H1 (cell line): ENCODE measurements around the gene CROCC2.

ENCODE experiments used
- CTCF ChIP-seq, 3 experiments: IDR thresholded peaks; 1 replicate in 2 of 3; 2 replicates in 1 of 3; pipeline versions ENCODE4 v1.5.1 to v1.6.1; 2011; ENCODE audit warnings: low read length in 3 of 3, mild to moderate bottlenecking in 3 of 3, inconsistent platforms in 2 of 3, low read depth in 1 of 3, moderate library complexity in 1 of 3; ENCODE audit not compliant: insufficient read depth in 1 of 3; ENCODE audit errors: control extremely low read depth in 1 of 3
- EP300 ChIP-seq, 2 experiments: IDR thresholded peaks; 1 replicate in 1 of 2; 2 replicates in 1 of 2; pipeline ENCODE4 v1.6.1; 2011 to 2012; ENCODE audit warnings: low read depth in 2 of 2, low read length in 2 of 2, mild to moderate bottlenecking in 2 of 2, borderline replicate concordance in 1 of 2, inconsistent platforms in 1 of 2, moderate library complexity in 1 of 2
- POLR2A ChIP-seq, 2 experiments: IDR thresholded peaks; 1 replicate in 1 of 2; 2 replicates in 1 of 2; pipeline ENCODE4 v1.6.1; 2011; ENCODE audit warnings: low read depth in 2 of 2, low read length in 2 of 2, mild to moderate bottlenecking in 2 of 2; ENCODE audit errors: control extremely low read depth in 1 of 2
- POLR2AphosphoS5 ChIP-seq: IDR thresholded peaks from 2 replicates; pipeline ENCODE4 v1.6.1; 2011; ENCODE audit warnings: low read depth, low read length
- RBBP5 ChIP-seq: IDR thresholded peaks from 2 replicates; pipeline ENCODE4 v1.7.1; 2012; ENCODE audit warnings: low read depth, mild to moderate bottlenecking, inconsistent platforms, low read length, moderate library complexity, borderline replicate concordance
- SIRT6 ChIP-seq: IDR thresholded peaks from one replicate; pipeline ENCODE4 v1.7.1; 2012; ENCODE audit warnings: low read length, inconsistent platforms
- SP4 ChIP-seq: IDR thresholded peaks from 2 replicates; pipeline ENCODE4 v1.6.1; 2012; ENCODE audit warnings: low read length, inconsistent platforms

GRCh38 chr2:241029599-241030332 is 123.6 kb downstream of the CROCC2 start:
- TF ChIP-seq POLR2A (IDR thresholded peaks at IDR 0.05; ENCODE audit: control extremely low read depth in 1 of 2, low read depth in 2 of 2, low read length in 2 of 2), result no peak
- no peak for TF ChIP-seq RBBP5
- TF ChIP-seq SIRT6, result no peak
- no peak for TF ChIP-seq CTCF (IDR thresholded peaks at IDR 0.05; ENCODE audit: control extremely low read depth in 1 of 3, insufficient read depth in 1 of 3, low read depth in 1 of 3, low read length in 3 of 3)
- TF ChIP-seq SP4, result no peak
- TF ChIP-seq EP300 (IDR thresholded peaks at IDR 0.05; ENCODE audit: borderline replicate concordance in 1 of 2, low read depth in 2 of 2, low read length in 2 of 2), result no peak
- TF ChIP-seq POLR2AphosphoS5, result no peak
